Astrocyte (in vitro differentiated cells and primary cell): ENCODE data around the gene TRIB2. TPM values are rescaled to one million over a fixed set of nuclear protein-coding genes. Genes with fewer than 3 reads are reported as not detected.

Experiments used
- microRNA-seq: library from miRNA; unstranded; fragments of <30 nt; microRNA quantifications from one replicate; pipeline ENCODE4 v1.2.0, GENCODE V29; 2020
- total RNA-seq: library from RNA; stranded (reverse); gene quantifications from 2 replicates; pipeline ENCODE4 v1.2.1, GENCODE V29; 2021

Gene TRIB2
- total RNA-seq, 1 donor from 2014 or later, result 22.6 TPM

Small RNAs within 50 kb of the gene (microRNA-seq; reads per million reads assigned to microRNA genes)
- gene MIR3125, result 1.6 reads per million
